GM19395 (cell line): ENCODE data around the gene MYO9A.
"Not testable (repeated sequence)": the region's sequence is repeated elsewhere in the genome, so short reads cannot be mapped to it uniquely, and the experiment has no call there.

ENCODE experiments used
- ATAC-seq: cut with Tn5 transposase; IDR thresholded peaks from one replicate; pipeline ENCODE4 v1.9.1; 2021; ENCODE audit warnings: mild to moderate bottlenecking, moderate library complexity; ENCODE audit not compliant: unreplicated experiment

MYO9A gene

GRCh38 chr15:71885390-71885789 lies 232.6 kb downstream of the MYO9A start:
- no peak for ATAC-seq

GRCh38 chr15:71883447-71883846 lies 234.5 kb downstream of the MYO9A start:
- ATAC-seq, result peak; percentile 76

GRCh38 chr15:71880276-71880675 lies 237.7 kb downstream of the MYO9A start:
- no peak for ATAC-seq

- ATAC-seq, result no peak
Observed at GRCh38 chr15:71874245-71874644, 243.7 kb downstream of the MYO9A start.

- not testable (repeated sequence) for ATAC-seq
Observed at GRCh38 chr15:71858232-71858631, 259.7 kb downstream of the MYO9A start.

- ATAC-seq, result no peak
Observed at GRCh38 chr15:71853543-71853942, 264.4 kb downstream of the MYO9A start.

GRCh38 chr15:71844916-71845315 lies 273.0 kb downstream of the MYO9A start:
- no peak for ATAC-seq

- ATAC-seq, result no peak
Observed at GRCh38 chr15:71841563-71841962, 276.4 kb downstream of the MYO9A start.

GRCh38 chr15:71830981-71831380 lies 287.0 kb downstream of the MYO9A start:
- no peak for ATAC-seq

GRCh38 chr15:71826196-71826595 lies 291.8 kb downstream of the MYO9A start:
- ATAC-seq, result no peak

- ATAC-seq, result no peak
Observed at GRCh38 chr15:71825021-71825730, 292.8 kb downstream of the MYO9A start.

- ATAC-seq, result no peak
Observed at GRCh38 chr15:71823801-71824200, 294.1 kb downstream of the MYO9A start.

- ATAC-seq, result no peak
Observed at GRCh38 chr15:71822890-71823630, 294.9 kb downstream of the MYO9A start.

GRCh38 chr15:71821547-71822129 lies 296.3 kb downstream of the MYO9A start:
- no peak for ATAC-seq

- no peak for ATAC-seq
Observed at GRCh38 chr15:71820127-71820526, 297.8 kb downstream of the MYO9A start.

GRCh38 chr15:71817351-71817750 lies 300.6 kb downstream of the MYO9A start:
- no peak for ATAC-seq

GRCh38 chr15:71815301-71815700 lies 302.6 kb downstream of the MYO9A start:
- no peak for ATAC-seq

- no peak for ATAC-seq
Observed at GRCh38 chr15:71813723-71814470, 304.1 kb downstream of the MYO9A start.

GRCh38 chr15:71812966-71813722 lies 304.8 kb downstream of the MYO9A start:
- ATAC-seq, result no peak
